22Rv1 (cell line): ENCODE results near the gene PPAN.

ENCODE experiments used
- CTCF ChIP-seq: fragments of 450-650 bp; IDR thresholded peaks from 2 replicates; pipeline ENCODE4 v1.5.1; 2017; ENCODE audit warnings: mild to moderate bottlenecking
- ZFX ChIP-seq: fragments of 450-650 bp; IDR thresholded peaks from 2 replicates; pipeline ENCODE4 v1.6.1; 2017; ENCODE audit warnings: antibody characterized with exemption, borderline replicate concordance

- no peak for TF ChIP-seq CTCF
- no peak for TF ChIP-seq ZFX
These were observed 26.7 kb downstream of the PPAN start for GRCh38 chr19:10132905-10133304.
